HG03045 (cell line): ENCODE data around the gene BAG3.
"Not testable (repeated sequence)": the region's sequence is repeated elsewhere in the genome, so short reads cannot be mapped to it uniquely, and the experiment has no call there.

Experiments
- ATAC-seq: cut with Tn5 transposase; IDR thresholded peaks from one replicate; pipeline ENCODE4 v1.9.1; 2021; ENCODE audit warnings: mild to moderate bottlenecking, moderate library complexity; ENCODE audit not compliant: unreplicated experiment

The BAG3 gene

GRCh38 chr10:119640384-119640783 lies 10.8 kb upstream of the BAG3 start:
- ATAC-seq, result no peak

DNA sequence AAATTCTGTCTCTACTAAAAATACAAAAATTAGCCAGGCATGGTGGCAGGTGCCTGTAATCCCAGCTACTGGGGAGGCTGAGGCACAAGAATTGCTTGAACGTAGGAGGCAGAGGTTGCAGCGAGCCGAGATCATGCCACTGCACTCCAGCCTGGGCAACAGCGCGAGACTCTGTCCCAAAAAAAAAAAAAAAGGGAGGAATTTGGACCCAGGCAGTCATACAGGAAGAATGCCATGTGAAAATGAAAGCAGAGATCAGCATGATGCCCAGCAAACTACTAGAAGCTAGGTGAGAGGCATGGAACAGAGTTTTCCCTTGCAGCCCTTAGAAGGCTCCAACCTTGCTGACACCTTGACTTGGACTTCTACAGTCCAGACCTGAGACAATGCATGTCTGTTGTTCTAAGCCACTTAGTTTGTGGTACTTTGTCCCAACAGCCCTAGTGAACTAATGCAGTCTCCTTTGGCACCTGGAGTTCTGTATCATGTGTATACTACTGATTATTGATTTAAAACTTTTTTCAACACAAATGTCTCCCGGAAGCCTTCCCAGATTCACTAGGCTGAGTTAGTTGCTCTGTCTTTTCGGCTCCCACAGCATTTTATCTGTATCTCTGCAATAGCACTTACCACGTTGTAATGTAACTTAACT lies 10.2 kb upstream of the BAG3 start:
- ATAC-seq, result no peak

- no peak for ATAC-seq
Measured at GRCh38 chr10:119642556-119643111, 8.5 kb upstream of the BAG3 start.

GRCh38 chr10:119643306-119644204 lies 7.6 kb upstream of the BAG3 start:
- no peak for ATAC-seq

GRCh38 chr10:119644205-119644814 lies 6.9 kb upstream of the BAG3 start:
- no peak for ATAC-seq

DNA sequence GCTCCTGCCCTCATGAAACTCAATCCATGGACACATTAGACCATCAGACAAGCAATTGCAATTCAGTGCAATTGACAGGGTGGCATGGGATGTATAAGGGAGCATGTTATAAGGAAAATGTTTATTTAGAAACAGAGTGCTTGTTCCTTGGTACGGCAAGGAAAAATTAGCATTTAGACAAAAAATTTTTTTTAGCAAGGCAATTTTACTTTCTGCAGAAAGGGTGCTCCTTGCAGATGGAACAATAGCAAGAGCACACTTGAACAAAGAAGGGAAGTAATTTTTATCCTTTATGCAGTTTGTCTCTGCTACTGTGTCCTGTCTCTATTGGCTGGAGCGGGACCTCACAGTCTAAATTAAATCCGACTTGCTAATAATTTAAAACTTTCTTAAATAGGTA lies 6.2 kb upstream of the BAG3 start:
- ATAC-seq, result no peak

DNA sequence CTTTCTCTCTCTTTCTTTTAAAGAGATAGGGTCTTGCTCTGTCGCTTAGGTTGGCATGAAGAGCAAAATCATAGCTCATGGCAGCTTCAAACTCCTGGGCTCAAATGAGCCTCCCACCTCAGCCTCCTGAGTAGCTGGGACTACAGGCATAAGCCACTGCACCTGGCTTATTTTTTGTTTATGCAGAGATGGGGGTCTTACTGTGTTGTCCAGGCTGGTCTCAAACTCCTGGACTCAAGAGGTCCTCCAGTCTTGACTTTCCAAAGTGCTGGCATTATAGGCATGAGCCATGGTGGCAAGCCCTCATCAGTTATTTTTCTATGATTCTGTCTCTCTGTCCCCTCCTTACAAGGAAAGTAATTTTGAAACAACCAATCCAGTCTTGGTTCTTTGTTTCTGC lies 1.1 kb upstream of the BAG3 start:
- ATAC-seq, result no peak

DNA sequence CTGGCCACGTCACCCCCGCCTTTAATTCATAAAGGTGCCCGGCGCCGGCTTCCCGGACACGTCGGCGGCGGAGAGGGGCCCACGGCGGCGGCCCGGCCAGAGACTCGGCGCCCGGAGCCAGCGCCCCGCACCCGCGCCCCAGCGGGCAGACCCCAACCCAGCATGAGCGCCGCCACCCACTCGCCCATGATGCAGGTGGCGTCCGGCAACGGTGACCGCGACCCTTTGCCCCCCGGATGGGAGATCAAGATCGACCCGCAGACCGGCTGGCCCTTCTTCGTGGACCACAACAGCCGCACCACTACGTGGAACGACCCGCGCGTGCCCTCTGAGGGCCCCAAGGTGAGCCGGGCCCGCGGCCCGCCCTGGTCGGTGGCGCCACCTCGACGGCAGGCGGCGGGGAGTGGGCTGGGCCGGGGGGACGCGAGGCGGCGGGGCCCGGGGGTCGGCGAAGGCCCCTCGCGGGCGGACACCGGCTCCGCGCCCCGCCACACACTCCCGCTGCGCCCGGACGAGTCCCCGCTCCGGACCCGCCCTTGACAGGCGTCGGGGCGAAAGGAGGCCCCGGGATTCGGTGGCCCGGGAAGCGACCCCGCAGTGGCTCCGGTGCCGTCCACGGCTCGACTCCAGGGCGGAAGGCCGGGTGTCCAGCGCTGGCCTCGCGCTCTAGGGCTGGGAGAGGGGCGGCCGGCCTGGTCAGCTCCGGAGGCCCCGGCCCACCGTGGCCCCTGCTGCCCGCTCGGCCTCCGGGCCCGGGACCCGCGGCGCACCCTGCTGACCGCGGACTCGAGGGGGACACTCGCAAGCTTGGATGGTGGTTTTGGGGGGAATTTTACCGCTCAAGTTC lies 557 bp downstream of the BAG3 start:
- peak; percentile 35 for ATAC-seq

DNA sequence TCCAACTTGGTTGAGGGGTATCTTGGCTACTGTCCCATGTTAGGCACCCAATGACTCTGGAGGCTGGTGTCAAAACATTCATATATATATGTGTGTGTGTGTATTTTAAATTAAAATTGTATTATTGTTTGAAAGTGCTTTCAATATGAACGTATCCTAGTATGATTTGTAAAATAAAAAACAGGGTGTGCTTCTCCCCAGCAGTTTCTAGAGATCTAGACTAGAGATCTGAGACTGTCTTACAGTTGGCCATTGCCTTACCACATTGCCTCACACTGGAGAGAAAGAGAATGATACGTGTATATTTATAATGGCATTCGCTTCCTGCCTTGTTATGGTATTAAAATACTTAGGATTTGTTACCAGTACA lies 1.2 kb downstream of the BAG3 start:
- ATAC-seq, result no peak

GRCh38 chr10:119653209-119653608 lies 2.0 kb downstream of the BAG3 start:
- ATAC-seq, result no peak

DNA sequence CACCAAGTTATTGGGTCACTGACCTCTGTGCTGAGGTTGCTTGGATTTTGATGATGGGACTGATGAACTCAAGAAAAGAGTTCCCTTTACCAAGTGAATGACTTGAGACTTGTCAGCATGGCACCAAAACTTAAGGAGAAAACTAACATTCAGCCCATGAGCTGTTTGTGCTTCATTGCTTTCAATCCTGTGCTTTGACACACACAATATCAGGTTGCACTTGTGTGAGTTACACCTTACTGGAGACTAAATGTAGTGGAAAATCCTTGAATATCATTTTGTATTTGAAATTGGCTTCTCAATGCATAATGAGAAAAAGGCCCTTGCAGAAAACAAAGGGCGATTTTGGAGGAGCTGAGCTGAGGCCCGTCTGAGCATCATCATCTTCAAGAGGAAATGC lies 2.7 kb downstream of the BAG3 start:
- ATAC-seq, result no peak

DNA sequence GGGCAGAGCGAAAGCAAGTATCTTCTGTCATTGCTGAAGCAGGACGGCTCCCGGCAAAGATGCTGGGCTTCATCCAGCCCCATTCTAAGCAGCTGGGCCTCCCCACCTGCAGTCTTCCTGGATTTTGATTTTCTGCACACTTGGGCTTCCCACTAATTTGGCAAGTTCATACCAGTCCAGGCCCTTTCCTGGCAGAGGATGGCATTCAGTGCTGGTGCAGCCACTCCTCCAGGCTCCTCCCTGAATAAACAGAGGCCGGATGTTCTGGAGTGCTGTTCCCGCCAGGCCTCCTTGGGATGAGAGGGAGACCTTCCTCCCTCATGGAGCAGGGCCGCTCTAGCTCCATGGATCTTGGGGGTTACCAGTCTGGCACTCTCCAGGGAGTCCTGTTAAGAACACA lies 3.4 kb downstream of the BAG3 start:
- no peak for ATAC-seq

- ATAC-seq, result no peak
Measured at GRCh38 chr10:119655566-119656001, 4.4 kb downstream of the BAG3 start.

GRCh38 chr10:119656760-119657159 lies 5.6 kb downstream of the BAG3 start:
- ATAC-seq, result no peak

DNA sequence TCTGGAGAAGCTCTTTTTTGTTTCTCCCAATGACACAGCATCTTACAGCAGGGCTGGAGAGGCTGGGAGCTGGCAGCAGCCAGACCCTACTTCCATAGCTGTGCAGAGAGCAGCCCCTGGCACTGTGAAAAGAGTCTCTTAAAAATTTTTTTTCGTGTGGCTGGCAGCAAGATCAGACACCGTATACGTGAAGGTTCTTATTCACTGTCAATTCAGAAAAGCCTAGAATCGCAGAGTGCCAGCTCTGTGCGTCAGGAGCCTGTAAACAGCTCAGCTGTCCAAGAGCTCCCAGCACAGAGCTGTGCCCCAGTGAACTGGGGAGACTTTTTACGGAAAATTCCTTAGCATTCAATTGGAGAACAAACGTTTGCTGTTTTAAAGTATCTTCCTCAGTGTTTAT lies 6.5 kb downstream of the BAG3 start:
- no peak for ATAC-seq

GRCh38 chr10:119658274-119658673 lies 7.1 kb downstream of the BAG3 start:
- ATAC-seq, result no peak

- no peak for ATAC-seq
Measured at GRCh38 chr10:119659951-119660350, 8.8 kb downstream of the BAG3 start.

DNA sequence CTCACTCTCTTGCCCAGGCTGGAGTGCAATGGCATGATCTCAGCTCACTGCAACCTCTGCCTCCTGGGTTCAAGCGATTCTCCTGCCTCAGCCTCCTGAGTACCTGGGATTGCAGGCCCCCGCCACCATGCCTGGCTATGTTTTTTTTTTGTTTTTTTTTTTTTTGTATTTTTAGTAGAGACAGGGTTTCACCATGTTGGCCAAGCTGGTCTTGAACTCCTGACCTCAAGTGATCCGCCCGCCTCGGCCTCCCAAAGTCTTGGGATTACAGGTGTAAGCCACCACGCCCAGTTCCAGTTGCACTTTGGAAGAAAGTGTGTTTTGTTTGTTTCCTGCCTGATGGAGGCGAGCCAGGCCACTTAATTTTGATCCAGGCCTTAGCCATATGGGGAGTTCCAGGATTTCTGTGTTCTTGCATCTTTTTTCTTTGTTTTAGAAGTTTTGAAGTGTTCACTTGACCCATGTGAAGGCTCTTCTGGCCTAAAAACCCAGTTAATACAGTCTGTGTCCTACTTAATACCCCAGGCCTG lies 11.0 kb downstream of the BAG3 start:
- not testable (repeated sequence) for ATAC-seq

DNA sequence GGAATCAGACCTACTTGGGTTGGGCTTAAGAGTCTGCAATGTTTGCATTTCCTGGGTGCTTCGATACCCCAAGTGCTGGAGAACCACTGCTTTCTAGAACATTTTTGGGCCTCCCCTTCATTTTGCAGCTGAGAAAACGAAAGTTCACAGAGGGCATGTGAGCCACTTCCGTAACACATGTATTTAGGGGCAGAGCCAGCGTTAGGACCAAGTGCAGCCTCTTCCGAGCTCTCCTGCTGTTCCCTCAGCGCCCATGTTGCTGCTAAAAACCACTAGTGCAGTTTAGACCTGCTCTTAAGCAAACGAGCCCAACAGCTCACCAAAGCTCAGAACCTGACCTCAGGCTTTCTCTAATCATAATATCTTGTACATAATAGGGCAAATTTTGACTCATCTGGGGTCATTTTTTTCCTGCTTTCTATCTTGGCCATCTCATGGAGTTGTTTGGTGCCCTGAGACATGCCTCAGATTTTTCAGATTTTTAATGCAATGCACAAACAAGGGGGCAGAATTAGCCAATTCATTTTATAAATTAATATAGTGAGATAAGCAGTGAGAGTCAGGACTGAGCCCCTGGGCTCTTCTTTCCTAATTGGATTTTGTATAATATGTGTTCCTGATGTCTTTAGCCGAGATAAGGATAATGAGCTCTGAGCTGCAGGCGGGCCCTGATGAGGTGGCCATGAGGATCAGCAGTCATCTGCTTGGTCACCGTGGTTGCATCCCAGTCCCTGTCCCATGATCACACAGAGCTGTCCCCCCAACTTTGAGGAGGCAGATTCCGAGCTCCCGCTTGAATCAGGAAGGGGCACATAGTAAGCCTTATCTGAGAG lies 12.9 kb downstream of the BAG3 start:
- ATAC-seq, result no peak
